Astrocyte of the cerebellum (primary cell): ENCODE results near the gene MT1F.
A peak's percentile ranks its signal among the peaks of the same experiment; 100 is the strongest.
"Not testable (repeated sequence)": the region's sequence is repeated elsewhere in the genome, so short reads cannot be mapped to it uniquely, and the experiment has no call there.

Source experiments
- DNase-seq: peaks from one replicate; pipeline ENCODE4 v3.0.0-alpha.2; 2011; ENCODE audit warnings: low read depth
- H3K4me3 ChIP-seq: 2 replicates; pipeline ENCODE4 v1.5.1; 2011; ENCODE audit warnings: mild to moderate bottlenecking, low read depth, low read length, moderate library complexity
- in situ Hi-C: cut with HindIII; loops from 2 replicates; pipeline ENCODE4 v1.10.0; 2017; ENCODE audit warnings: low sequenced_read_pairs
- TF ChIP-seq, protein P1 (sequence below): IDR thresholded peaks from 2 replicates; pipeline ENCODE4 v1.5.1; 2012; ENCODE audit warnings: low read length, low read depth, moderate library complexity, mild to moderate bottlenecking; ENCODE audit errors: missing control alignments

MT1F gene

GRCh38 chr16:56667581-56668571 is 10.1 kb downstream of the MT1F start, which contains the start of gene MT1G:
Gene MT1G (minus strand): TSS chr16:56668065. CDS start chr16:56667993, 72 bp downstream.
- DNase-seq = no peak
- H3K4me3 ChIP-seq = peak within 1 kb of the TSS; percentile 8
- in situ Hi-C loops = no loop called here
- TF ChIP-seq, protein P1, sequence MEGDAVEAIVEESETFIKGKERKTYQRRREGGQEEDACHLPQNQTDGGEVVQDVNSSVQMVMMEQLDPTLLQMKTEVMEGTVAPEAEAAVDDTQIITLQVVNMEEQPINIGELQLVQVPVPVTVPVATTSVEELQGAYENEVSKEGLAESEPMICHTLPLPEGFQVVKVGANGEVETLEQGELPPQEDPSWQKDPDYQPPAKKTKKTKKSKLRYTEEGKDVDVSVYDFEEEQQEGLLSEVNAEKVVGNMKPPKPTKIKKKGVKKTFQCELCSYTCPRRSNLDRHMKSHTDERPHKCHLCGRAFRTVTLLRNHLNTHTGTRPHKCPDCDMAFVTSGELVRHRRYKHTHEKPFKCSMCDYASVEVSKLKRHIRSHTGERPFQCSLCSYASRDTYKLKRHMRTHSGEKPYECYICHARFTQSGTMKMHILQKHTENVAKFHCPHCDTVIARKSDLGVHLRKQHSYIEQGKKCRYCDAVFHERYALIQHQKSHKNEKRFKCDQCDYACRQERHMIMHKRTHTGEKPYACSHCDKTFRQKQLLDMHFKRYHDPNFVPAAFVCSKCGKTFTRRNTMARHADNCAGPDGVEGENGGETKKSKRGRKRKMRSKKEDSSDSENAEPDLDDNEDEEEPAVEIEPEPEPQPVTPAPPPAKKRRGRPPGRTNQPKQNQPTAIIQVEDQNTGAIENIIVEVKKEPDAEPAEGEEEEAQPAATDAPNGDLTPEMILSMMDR = no peak

DNA sequence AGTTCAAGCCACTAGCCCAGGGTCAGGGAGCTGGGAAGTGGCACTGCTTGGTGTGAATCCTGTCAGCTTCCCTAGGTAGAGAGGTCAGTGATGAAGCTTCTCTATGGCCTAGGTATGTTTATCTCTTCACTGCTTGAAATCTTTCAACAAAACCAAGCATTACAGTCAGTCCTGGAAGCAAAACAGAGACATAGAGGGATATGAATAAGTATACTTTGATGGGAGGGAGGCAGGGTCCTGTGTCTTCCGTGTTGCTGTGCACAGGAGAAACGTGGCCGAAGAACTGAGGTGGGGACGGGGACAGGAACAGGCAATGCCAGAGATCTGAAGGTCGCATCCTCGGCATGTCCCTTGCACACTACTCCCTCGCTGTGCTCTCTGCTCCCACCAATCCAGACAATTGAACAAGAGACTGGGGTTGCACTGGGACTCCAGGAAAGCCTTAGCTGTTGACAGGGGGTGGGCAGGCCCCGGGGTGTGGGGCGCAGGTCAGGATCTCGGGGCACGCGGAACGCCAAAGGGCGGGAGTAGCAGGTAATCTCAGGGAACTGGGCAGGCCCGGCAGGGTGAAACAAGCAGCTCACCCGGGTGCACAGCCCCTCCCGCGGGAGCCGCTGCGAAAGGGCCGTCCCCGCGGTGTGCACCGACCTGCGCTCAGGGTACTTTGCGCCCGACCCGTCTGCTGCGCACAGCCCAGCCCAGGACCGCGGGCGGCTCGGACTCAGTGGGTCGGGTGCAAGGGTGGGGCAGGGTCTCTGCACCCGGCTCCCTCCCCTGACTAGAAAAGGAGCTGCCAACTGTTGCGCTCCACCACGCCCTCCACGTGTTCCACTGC is 11.5 kb downstream of the MT1F start, which contains the start of gene MT1H:
Gene MT1H, plus strand, starts transcription at position 810 of the 835 bp plus-strand sequence. CDS start 71 bp downstream, outside the sequence.
- in situ Hi-C loops = no loop called here
- no peak within 1 kb of the TSS for H3K4me3 ChIP-seq
- TF ChIP-seq, protein P1 = no peak
- DNase-seq = no peak

DNA sequence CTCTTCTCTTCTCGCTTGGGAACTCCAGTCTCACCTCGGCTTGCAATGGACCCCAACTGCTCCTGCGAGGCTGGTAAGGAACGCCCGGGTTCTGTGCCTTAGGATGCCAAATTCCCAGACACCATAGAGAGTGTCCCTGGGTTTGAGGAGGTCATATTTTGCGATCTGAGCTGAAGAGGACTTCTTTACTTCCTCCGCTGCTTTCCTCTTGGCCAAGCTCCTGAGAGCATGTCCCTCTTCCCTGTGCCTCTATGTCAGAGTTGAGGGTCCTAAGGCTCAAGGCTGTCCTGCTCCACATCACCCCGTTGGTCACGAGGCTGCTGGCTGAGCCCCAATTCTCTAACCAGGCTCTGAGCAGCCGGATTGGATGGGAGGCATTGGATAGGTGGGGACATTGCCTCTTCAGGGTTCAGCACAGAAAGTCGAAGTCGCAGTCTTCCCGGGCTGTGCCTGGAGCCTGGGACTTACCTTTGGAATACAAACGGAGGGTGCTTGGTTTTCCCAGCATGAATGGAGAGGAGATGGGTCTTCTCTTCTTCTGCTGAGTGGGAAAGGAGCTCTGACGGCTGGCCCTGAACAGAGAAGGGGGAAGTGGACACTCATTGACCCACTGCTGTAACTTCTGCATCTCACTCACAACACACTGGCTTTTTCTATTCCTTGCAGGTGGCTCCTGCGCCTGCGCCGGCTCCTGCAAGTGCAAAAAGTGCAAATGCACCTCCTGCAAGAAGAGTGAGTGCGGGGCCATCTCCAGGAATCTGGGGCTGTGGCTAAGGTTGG is 12.3 kb downstream of the MT1F start:
- DNase-seq = no peak
- in situ Hi-C loops = no loop called here
- no peak overlapping the region for H3K4me3 ChIP-seq
- TF ChIP-seq, protein P1 = no peak

- in situ Hi-C loops = no loop called here
- no peak overlapping the region for H3K4me3 ChIP-seq
- TF ChIP-seq, protein P1 = no peak
- DNase-seq = no peak
These were observed 12.8 kb downstream of the MT1F start for GRCh38 chr16:56670620-56670934.

DNA sequence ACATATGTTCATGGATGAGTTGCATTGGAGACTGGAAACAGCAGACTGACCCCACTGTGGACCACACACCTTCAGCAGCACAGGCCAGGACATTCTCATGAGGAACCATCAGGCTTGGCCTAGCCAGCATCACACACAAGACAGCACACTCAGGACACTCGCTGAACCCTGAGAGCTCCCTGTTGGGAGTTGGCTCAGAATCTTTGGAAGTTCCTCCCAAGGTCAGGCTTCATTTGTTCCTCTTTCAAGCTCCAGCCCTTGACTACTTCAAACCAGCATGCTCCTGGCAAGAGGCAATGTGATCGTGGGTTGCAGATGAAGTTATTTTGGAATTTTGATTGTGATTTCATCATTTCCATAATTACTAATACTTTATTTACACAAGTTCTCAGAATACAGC is 13.9 kb downstream of the MT1F start:
- in situ Hi-C loops, H3K4me3 ChIP-seq: not testable (repeated sequence)
- peak; percentile 41 for DNase-seq

GRCh38 chr16:56672171-56672570 is 14.4 kb downstream of the MT1F start:
- in situ Hi-C loops, DNase-seq, H3K4me3 ChIP-seq: not testable (repeated sequence)
